Osteoblast (primary cell): ENCODE results near the gene GRIN2A. TPM values are rescaled to one million over a fixed set of nuclear protein-coding genes. Genes with fewer than 3 reads are reported as not detected.

ENCODE experiments used
- DNase-seq: peaks from one replicate; pipeline ENCODE4 v3.0.0; 2011; ENCODE audit warnings: low spot score, mixed read lengths; ENCODE audit not compliant: insufficient read length; ENCODE audit errors: missing footprints
- H2AFZ ChIP-seq: 2 replicates; pipeline ENCODE4 v1.6.0; 2011; ENCODE audit warnings: mild to moderate bottlenecking, low read length
- H3K27ac ChIP-seq: 2 replicates; pipeline ENCODE4 v1.5.1; 2011; ENCODE audit warnings: mild to moderate bottlenecking, low read depth, low read length, moderate library complexity
- H3K27me3 ChIP-seq: 2 replicates; pipeline ENCODE4 v1.6.0; 2012; ENCODE audit warnings: mild to moderate bottlenecking, control low read depth, inconsistent platforms, low read length, moderate library complexity; ENCODE audit not compliant: insufficient read depth
- H3K36me3 ChIP-seq: 2 replicates; pipeline ENCODE4 v1.5.1; 2011; ENCODE audit warnings: mild to moderate bottlenecking, low read length, control low read depth, moderate library complexity; ENCODE audit not compliant: insufficient read depth
- H3K4me1 ChIP-seq: 2 replicates; pipeline ENCODE4 v1.5.1; 2011; ENCODE audit warnings: mild to moderate bottlenecking, low read length, control low read depth, moderate library complexity; ENCODE audit not compliant: insufficient read depth
- H3K4me2 ChIP-seq: 2 replicates; pipeline ENCODE4 v1.6.0; 2011; ENCODE audit warnings: mild to moderate bottlenecking, low read length; ENCODE audit not compliant: insufficient read depth
- H3K4me3 ChIP-seq: fragments of 200-600 bp; sonication (generic); 3 replicates; pipeline ENCODE4 v1.5.1; 2012; ENCODE audit warnings: mild to moderate bottlenecking, low read length, inconsistent platforms; ENCODE audit not compliant: insufficient read depth
- H3K79me2 ChIP-seq: 2 replicates; pipeline ENCODE4 v1.6.0; 2012; ENCODE audit warnings: mild to moderate bottlenecking, low read length, control low read depth, inconsistent platforms; ENCODE audit not compliant: insufficient read depth
- H3K9me3 ChIP-seq: 2 replicates; pipeline ENCODE4 v1.5.1; 2011; ENCODE audit warnings: low read depth, low read length, control low read depth
- H4K20me1 ChIP-seq: 2 replicates; pipeline ENCODE4 v1.6.0; 2012; ENCODE audit warnings: mild to moderate bottlenecking, low read length, control low read depth; ENCODE audit not compliant: insufficient read depth
- total RNA-seq: library from RNA; depleted of rRNA; stranded (reverse); fragments of >200 nt; gene quantifications from 2 replicates; pipeline ENCODE4 v1.2.3, GENCODE V29; 2012
- TF ChIP-seq, protein P1 (sequence below): IDR thresholded peaks from 2 replicates; pipeline ENCODE4 v1.5.1; 2011; ENCODE audit warnings: mild to moderate bottlenecking, low read depth, low read length, moderate library complexity; ENCODE audit errors: extremely low read depth

Gene GRIN2A
- total RNA-seq, 1 donor: 0.72 TPM

DNA sequence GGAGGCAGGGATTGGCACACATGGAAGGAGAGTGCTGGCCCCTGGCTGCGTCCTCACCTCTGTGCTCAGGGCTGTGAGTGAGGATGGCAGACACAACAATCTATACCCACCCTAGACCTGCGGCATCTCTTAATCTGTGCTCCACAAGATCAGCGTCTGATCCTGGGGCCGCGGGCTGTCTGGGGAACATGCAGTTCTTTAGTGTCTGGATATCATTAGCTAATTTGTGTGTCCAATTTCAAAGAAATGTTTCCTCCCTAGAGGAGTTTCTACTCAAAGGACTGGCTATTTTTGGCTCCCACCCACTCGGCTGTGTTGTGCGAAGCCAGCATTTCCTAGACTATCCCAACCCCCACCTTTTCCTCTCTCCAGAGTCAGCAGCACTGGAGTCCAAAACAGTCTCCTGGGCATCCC lies 93.8 kb downstream of the GRIN2A start:
- Histone ChIP-seq H3K27ac (no peak overlapping the region), H3K4me1 (no peaks in the 10 kb centered on the region), H3K27me3 (no peaks in the 10 kb centered on the region), H2AFZ (no peak overlapping the region), H3K4me2 (no peak overlapping the region), H4K20me1 (no peaks in the 10 kb centered on the region), H3K79me2 (no peaks in the 10 kb centered on the region), H3K36me3 (no peaks in the 10 kb centered on the region), H3K9me3 (no peaks in the 10 kb centered on the region), H3K4me3 (no peak overlapping the region)
- TF ChIP-seq, protein P1, sequence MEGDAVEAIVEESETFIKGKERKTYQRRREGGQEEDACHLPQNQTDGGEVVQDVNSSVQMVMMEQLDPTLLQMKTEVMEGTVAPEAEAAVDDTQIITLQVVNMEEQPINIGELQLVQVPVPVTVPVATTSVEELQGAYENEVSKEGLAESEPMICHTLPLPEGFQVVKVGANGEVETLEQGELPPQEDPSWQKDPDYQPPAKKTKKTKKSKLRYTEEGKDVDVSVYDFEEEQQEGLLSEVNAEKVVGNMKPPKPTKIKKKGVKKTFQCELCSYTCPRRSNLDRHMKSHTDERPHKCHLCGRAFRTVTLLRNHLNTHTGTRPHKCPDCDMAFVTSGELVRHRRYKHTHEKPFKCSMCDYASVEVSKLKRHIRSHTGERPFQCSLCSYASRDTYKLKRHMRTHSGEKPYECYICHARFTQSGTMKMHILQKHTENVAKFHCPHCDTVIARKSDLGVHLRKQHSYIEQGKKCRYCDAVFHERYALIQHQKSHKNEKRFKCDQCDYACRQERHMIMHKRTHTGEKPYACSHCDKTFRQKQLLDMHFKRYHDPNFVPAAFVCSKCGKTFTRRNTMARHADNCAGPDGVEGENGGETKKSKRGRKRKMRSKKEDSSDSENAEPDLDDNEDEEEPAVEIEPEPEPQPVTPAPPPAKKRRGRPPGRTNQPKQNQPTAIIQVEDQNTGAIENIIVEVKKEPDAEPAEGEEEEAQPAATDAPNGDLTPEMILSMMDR: no peak
- DNase-seq: no peak

DNA sequence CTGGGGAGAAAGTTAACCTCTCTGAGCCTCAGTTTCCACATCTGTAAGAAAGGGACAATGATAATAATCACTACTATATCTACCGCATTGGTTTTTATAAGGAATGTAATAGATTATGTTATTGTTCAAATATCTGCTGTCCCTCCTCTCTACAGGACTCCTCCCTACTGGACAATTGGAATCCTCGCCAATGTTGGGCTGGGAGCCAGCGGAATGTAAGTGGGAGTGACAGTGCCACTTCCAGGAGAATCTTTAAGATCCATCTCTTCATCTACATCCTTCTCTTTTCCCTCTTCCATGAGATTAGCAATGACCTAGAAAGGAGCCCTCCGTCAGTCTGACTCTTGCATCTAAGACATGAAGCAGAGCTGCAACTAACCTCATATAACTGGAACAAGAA lies 95.1 kb downstream of the GRIN2A start:
- H3K27me3 ChIP-seq: no peaks in the 10 kb centered on the region
- H2AFZ ChIP-seq: no peak overlapping the region
- no peaks in the 10 kb centered on the region for H3K9me3 ChIP-seq
- no peak overlapping the region for H3K4me2 ChIP-seq
- no peaks in the 10 kb centered on the region for H3K36me3 ChIP-seq
- no peak overlapping the region for H3K27ac ChIP-seq
- DNase-seq: no peak
- no peaks in the 10 kb centered on the region for H4K20me1 ChIP-seq
- no peaks in the 10 kb centered on the region for H3K4me1 ChIP-seq
- no peaks in the 10 kb centered on the region for H3K79me2 ChIP-seq
- TF ChIP-seq, protein P1: no peak
- H3K4me3 ChIP-seq: no peak overlapping the region

DNA sequence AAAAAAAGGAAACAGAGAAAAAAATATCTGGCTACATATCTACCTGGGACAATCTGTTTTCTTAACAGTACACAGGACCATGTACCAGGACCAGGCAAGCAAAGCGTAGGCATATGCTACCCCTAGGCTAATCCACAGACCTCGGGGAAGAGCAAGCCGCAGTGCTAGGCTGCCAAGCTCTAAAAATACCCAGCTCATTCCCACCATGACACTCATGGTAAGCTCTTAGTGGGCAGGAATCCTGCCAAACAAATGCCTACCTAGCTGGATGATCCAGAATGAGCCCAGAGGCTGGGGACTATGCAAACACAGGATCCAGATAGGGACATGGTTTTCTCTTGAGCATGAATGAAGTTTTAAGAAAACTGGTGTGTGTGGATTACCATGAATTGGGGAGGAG lies 95.6 kb downstream of the GRIN2A start:
- no peak overlapping the region for H3K4me3 ChIP-seq
- H3K36me3 ChIP-seq: no peaks in the 10 kb centered on the region
- H3K27ac ChIP-seq: no peak overlapping the region
- no peaks in the 10 kb centered on the region for H3K79me2 ChIP-seq
- no peaks in the 10 kb centered on the region for H3K27me3 ChIP-seq
- TF ChIP-seq, protein P1: no peak
- no peak overlapping the region for H2AFZ ChIP-seq
- no peak overlapping the region for H3K4me2 ChIP-seq
- DNase-seq: no peak
- no peaks in the 10 kb centered on the region for H3K9me3 ChIP-seq
- H3K4me1 ChIP-seq: no peaks in the 10 kb centered on the region
- no peaks in the 10 kb centered on the region for H4K20me1 ChIP-seq

DNA sequence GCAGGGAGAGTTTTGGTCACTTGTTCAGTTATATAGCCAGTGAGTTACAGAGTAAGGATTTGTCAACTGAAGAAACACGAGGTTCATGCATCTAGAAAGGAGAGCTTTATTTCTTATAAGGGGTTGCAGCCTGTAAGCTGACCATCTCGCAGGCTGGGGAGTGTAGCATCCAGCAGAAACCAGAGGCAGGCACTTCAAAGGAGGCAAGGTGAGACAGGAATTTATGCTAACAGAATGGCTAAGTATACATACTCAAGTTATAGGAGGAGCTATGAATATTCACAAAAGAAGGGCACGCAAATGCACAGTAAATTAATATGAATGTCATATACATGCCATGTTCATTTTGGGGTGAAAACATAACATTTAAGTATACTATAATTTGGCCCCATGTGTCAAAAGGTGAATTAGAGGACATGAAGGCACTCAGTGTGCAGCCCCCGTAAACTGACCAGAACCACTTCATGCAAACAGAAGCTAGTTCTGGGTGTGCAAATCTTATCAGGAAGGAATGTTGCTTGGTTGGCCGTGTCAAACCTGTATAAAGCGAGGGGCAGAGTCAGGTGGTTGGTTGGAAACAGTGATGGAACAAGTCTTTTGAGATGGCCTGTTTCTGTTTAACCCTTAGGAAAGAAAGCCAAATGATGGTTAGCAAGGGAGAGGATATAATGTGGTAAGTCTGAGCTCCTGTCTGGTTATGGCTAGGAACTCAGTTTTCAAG lies 97.0 kb downstream of the GRIN2A start:
- H2AFZ ChIP-seq: no peak overlapping the region
- TF ChIP-seq, protein P1: no peak
- no peaks in the 10 kb centered on the region for H4K20me1 ChIP-seq
- no peak overlapping the region for H3K4me2 ChIP-seq
- H3K27me3 ChIP-seq: no peaks in the 10 kb centered on the region
- no peaks in the 10 kb centered on the region for H3K79me2 ChIP-seq
- H3K4me3 ChIP-seq: no peak overlapping the region
- no peaks in the 10 kb centered on the region for H3K9me3 ChIP-seq
- H3K27ac ChIP-seq: no peak overlapping the region
- H3K4me1 ChIP-seq: no peaks in the 10 kb centered on the region
- H3K36me3 ChIP-seq: no peaks in the 10 kb centered on the region
- no peak for DNase-seq
